ENCODE results near the gene FGGY.
"Not testable (repeated sequence)": the region's sequence is repeated elsewhere in the genome, so short reads cannot be mapped to it uniquely, and the experiment has no call there.

Gene FGGY

GRCh38 chr1:59523745-59524450, 227.0 kb downstream of the FGGY start:
- DNase-seq, result no peak

- no peak for DNase-seq
Observed at GRCh38 chr1:59526240-59526639, 229.3 kb downstream of the FGGY start.

- DNase-seq, result no peak
Observed at GRCh38 chr1:59528471-59528870, 231.6 kb downstream of the FGGY start.

- DNase-seq, result no peak
Observed at GRCh38 chr1:59528900-59529299, 232.0 kb downstream of the FGGY start.

GRCh38 chr1:59530119-59530518, 233.2 kb downstream of the FGGY start:
- DNase-seq, result no peak

GRCh38 chr1:59532102-59532501, 235.2 kb downstream of the FGGY start:
- no peak for DNase-seq

- not testable (repeated sequence) for DNase-seq
Observed at GRCh38 chr1:59538476-59538875, 241.6 kb downstream of the FGGY start.

- no peak for DNase-seq
Observed at GRCh38 chr1:59539961-59540681, 243.2 kb downstream of the FGGY start.

- no peak for DNase-seq
Observed at GRCh38 chr1:59541161-59541560, 244.3 kb downstream of the FGGY start.

- DNase-seq, result no peak
Observed at GRCh38 chr1:59541891-59542290, 245.0 kb downstream of the FGGY start.

GRCh38 chr1:59543211-59543668, 246.3 kb downstream of the FGGY start:
- no peak for DNase-seq

GRCh38 chr1:59544615-59545293, 247.9 kb downstream of the FGGY start:
- no peak for DNase-seq

GRCh38 chr1:59545830-59546229, 248.9 kb downstream of the FGGY start:
- DNase-seq, result no peak

- no peak for DNase-seq
Observed at GRCh38 chr1:59549066-59549837, 252.4 kb downstream of the FGGY start.

- DNase-seq, result no peak
Observed at GRCh38 chr1:59549903-59550302, 253.0 kb downstream of the FGGY start.

GRCh38 chr1:59552007-59552406, 255.1 kb downstream of the FGGY start:
- no peak for DNase-seq

- no peak for DNase-seq
Observed at GRCh38 chr1:59553371-59553770, 256.5 kb downstream of the FGGY start.

GRCh38 chr1:59554011-59554663, 257.2 kb downstream of the FGGY start:
- DNase-seq, result no peak

- no peak for DNase-seq
Observed at GRCh38 chr1:59554752-59555151, 257.9 kb downstream of the FGGY start.

GRCh38 chr1:59556398-59556797, 259.5 kb downstream of the FGGY start:
- DNase-seq, result no peak

- no peak for DNase-seq
Observed at GRCh38 chr1:59556802-59557548, 260.1 kb downstream of the FGGY start.

GRCh38 chr1:59557549-59557885, 260.6 kb downstream of the FGGY start:
- no peak for DNase-seq

All from CD4-positive, alpha-beta T cell treated with Interleukin-17A for 1 hour (primary cell).